Mesenchymal stem cell (in vitro differentiated cells and primary cell): ENCODE measurements around the gene SOX8.

Experiments used
- DNase-seq: peaks from one replicate; pipeline ENCODE4 v3.0.0-alpha.2; 2013
- H2AFZ ChIP-seq: one replicate; pipeline ENCODE4 v1.6.1; 2013; ENCODE audit warnings: low read depth, mild to moderate bottlenecking, control low read depth, inconsistent platforms, low read length, moderate library complexity
- H2AK5ac ChIP-seq: 2 replicates; pipeline ENCODE4 v1.6.1; 2013; ENCODE audit warnings: low read length, moderate library complexity, mild to moderate bottlenecking, inconsistent platforms; ENCODE audit not compliant: severe bottlenecking
- H2BK120ac ChIP-seq: one replicate; pipeline ENCODE4 v1.6.1; 2013; ENCODE audit warnings: low read depth, mild to moderate bottlenecking, inconsistent platforms, low read length, moderate library complexity
- H2BK12ac ChIP-seq, 2 experiments: one replicate each; pipeline ENCODE4 v1.6.1; 2013; ENCODE audit warnings: inconsistent platforms in 2 of 2, low read length in 2 of 2, mild to moderate bottlenecking in 2 of 2, moderate library complexity in 2 of 2, control low read depth in 1 of 2
- H2BK15ac ChIP-seq: one replicate; pipeline ENCODE4 v1.6.1; 2013; ENCODE audit warnings: mild to moderate bottlenecking, low read depth, inconsistent platforms; ENCODE audit not compliant: poor library complexity, severe bottlenecking
- H2BK5ac ChIP-seq: 2 replicates; pipeline ENCODE4 v1.6.1; 2013; ENCODE audit warnings: low read depth, mild to moderate bottlenecking, low read length, control low read depth, inconsistent platforms; ENCODE audit not compliant: poor library complexity, severe bottlenecking
- H3K14ac ChIP-seq, 2 experiments: one replicate each; pipeline ENCODE4 v1.6.1; 2013; ENCODE audit warnings: inconsistent platforms in 2 of 2, low read length in 2 of 2, control low read depth in 1 of 2, mild to moderate bottlenecking in 1 of 2, moderate library complexity in 1 of 2
- H3K18ac ChIP-seq, 2 experiments: one replicate each; pipeline ENCODE4 v1.6.1; 2013; ENCODE audit warnings: inconsistent platforms in 2 of 2, low read length in 2 of 2, control low read depth in 1 of 2, low read depth in 1 of 2, mild to moderate bottlenecking in 1 of 2
- H3K23ac ChIP-seq, 2 experiments: one replicate each; pipeline ENCODE4 v1.6.1; 2013; ENCODE audit warnings: inconsistent platforms in 2 of 2, low read length in 2 of 2, mild to moderate bottlenecking in 2 of 2, moderate library complexity in 2 of 2, control low read depth in 1 of 2
- H3K27ac ChIP-seq: 2 replicates; pipeline ENCODE4 v1.5.1; 2013; ENCODE audit warnings: mild to moderate bottlenecking, moderate library complexity, low read length, control low read depth, inconsistent platforms; ENCODE audit not compliant: poor library complexity, severe bottlenecking
- H3K27me3 ChIP-seq, 2 experiments: 2 replicates each; pipeline versions ENCODE4 v1.6.1 to v1.7.0; 2013; ENCODE audit warnings: low read length in 2 of 2, mild to moderate bottlenecking in 2 of 2, moderate library complexity in 2 of 2, control low read depth in 1 of 2, inconsistent platforms in 1 of 2; ENCODE audit not compliant: control insufficient read depth in 1 of 2, insufficient read depth in 1 of 2
- H3K36me3 ChIP-seq, 2 experiments: 2 replicates each; pipeline versions ENCODE4 v1.6.1 to v1.7.0; 2013; ENCODE audit warnings: low read length in 2 of 2, control low read depth in 1 of 2, inconsistent platforms in 1 of 2, low read depth in 1 of 2, mild to moderate bottlenecking in 1 of 2; ENCODE audit not compliant: insufficient read depth in 2 of 2, control insufficient read depth in 1 of 2
- H3K4ac ChIP-seq, 2 experiments: one replicate each; pipeline ENCODE4 v1.6.1; 2013; ENCODE audit warnings: inconsistent platforms in 2 of 2, low read length in 2 of 2, mild to moderate bottlenecking in 2 of 2, moderate library complexity in 2 of 2, control low read depth in 1 of 2, low read depth in 1 of 2
- H3K4me1 ChIP-seq: 2 replicates; pipeline ENCODE4 v1.6.1; 2013; ENCODE audit warnings: low read depth, low read length, control low read depth; ENCODE audit not compliant: control insufficient read depth, insufficient read depth
- H3K4me2 ChIP-seq: 2 replicates; pipeline ENCODE4 v1.6.1; 2013; ENCODE audit warnings: low read length, mild to moderate bottlenecking, inconsistent platforms; ENCODE audit not compliant: poor library complexity, severe bottlenecking
- H3K4me3 ChIP-seq, 2 experiments: 2 replicates each; pipeline versions ENCODE4 v1.5.1 to v1.7.0; 2013; ENCODE audit warnings: low read length in 2 of 2, mild to moderate bottlenecking in 2 of 2, control low read depth in 1 of 2, low read depth in 1 of 2; ENCODE audit not compliant: insufficient read depth in 1 of 2
- H3K79me1 ChIP-seq: replicated peaks from 2 replicates; pipeline ENCODE4 v1.6.1; 2013; ENCODE audit warnings: mild to moderate bottlenecking, control low read depth, low read length, inconsistent platforms; ENCODE audit not compliant: poor library complexity, severe bottlenecking
- H3K9ac ChIP-seq: 2 replicates; pipeline ENCODE4 v1.7.0; 2013; ENCODE audit warnings: mild to moderate bottlenecking, low read length, moderate library complexity
- H3K9me3 ChIP-seq: 2 replicates; pipeline ENCODE4 v1.7.0; 2013; ENCODE audit warnings: mild to moderate bottlenecking, low read length; ENCODE audit not compliant: control insufficient read depth
- H4K8ac ChIP-seq: one replicate; pipeline ENCODE4 v1.6.1; 2013; ENCODE audit warnings: inconsistent platforms, mild to moderate bottlenecking, low read length, moderate library complexity
- H4K91ac ChIP-seq: one replicate; pipeline ENCODE4 v1.6.1; 2013; ENCODE audit warnings: mild to moderate bottlenecking, low read length, inconsistent platforms
- WGBS: methylation state at CpG from one replicate; pipeline ENCODE4 v1.1.7; 2013; ENCODE audit warnings: mixed read lengths; 5-methylcytosine and 5-hydroxymethylcytosine counted together

SOX8 gene

DNA sequence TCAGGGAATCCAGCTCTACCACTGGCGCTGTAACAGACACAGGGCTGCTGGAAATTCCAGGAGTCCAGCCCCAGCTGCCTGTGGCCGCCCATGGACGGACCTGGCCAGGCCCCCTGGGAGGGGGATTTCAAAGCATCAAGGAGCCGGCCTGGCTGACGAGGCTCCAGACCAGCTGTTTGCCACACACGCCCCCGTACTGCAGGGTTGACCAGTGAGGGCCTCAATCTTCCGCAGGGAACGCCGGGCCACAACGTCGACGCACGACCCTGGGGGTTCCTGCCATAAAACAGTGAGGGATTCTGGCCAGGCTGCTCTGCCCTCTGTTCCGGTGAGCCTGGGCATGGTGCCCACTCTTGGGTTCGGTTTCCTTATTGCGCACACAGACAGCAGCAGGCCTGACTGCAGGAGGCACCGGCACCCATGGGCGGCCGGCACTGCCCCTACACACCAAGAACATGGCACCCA lies 14.5 kb upstream of the SOX8 start:
- H3K36me3 ChIP-seq: peaks cover 21 to 22% of the 10 kb centered on the region in 2 experiments
- H2AK5ac ChIP-seq: no peak overlapping the region
- H2BK12ac ChIP-seq: no peak overlapping the region
- no peak overlapping the region for H4K91ac ChIP-seq
- H3K27me3 ChIP-seq: peaks cover 0 to 9% of the 10 kb centered on the region in 2 experiments
- no peak overlapping the region for H2BK5ac ChIP-seq
- no peaks in the 10 kb centered on the region for H3K9me3 ChIP-seq
- no peak overlapping the region for H3K9ac ChIP-seq
- DNase-seq: no peak
- no peak overlapping the region for H3K27ac ChIP-seq
- H3K79me1 ChIP-seq: peaks cover 8% of the 10 kb centered on the region
- H4K8ac ChIP-seq: no peak overlapping the region
- peaks cover 11% of the 10 kb centered on the region for H3K4me1 ChIP-seq
- H3K4ac ChIP-seq: no peak overlapping the region
- no peak overlapping the region for H3K18ac ChIP-seq
- no peak overlapping the region for H3K23ac ChIP-seq
- H3K14ac ChIP-seq: no peak overlapping the region
- no peak overlapping the region for H3K4me3 ChIP-seq
- 93% methylated on average over 20 of the region's 20 CpGs for WGBS
- H2AFZ ChIP-seq: no peak overlapping the region
- H2BK15ac ChIP-seq: no peak overlapping the region
- H2BK120ac ChIP-seq: no peak overlapping the region
- H3K4me2 ChIP-seq: no peak overlapping the region

DNA sequence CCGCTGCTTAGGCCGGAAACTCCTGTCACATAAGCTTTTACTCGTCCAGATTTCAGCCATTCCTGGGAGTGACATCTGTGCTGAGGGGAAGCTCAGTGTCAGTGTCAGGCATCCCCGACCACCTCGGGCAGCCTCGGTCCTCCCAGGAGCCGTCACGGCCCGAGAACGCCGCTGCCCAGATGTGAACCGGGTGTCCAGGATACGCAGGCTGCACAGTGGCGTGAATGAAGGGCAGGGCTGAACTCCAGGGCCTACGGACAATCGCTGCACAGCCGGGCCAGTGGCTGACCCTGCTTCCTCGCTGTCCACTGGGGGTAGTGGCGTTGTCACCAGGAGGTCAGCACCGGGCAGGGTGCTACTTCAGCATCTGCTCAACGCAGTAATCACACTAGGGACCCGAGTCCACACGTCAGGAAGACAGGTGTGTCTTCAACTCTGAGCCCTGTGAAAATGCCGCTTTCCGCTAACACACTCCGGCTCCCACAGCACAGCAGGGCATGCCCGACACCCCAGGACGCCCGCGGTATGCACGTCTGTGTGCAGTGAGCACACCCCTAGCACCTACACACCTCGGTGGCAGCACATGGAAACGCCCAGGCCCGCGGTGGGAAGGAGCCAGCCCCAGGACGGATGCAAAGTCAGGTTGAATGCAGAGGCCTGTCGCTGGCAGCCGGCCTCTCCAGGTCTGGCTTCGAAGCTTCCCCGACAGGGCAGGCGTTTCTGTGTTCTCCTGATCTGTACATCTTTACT lies 13.8 kb upstream of the SOX8 start:
- no peak overlapping the region for H3K4me3 ChIP-seq
- H3K14ac ChIP-seq: no peak overlapping the region
- no peak overlapping the region for H4K8ac ChIP-seq
- H2BK15ac ChIP-seq: no peak overlapping the region
- peaks cover 21 to 22% of the 10 kb centered on the region in 2 experiments for H3K36me3 ChIP-seq
- no peak overlapping the region for H2AFZ ChIP-seq
- 90% methylated on average over 41 of the region's 41 CpGs for WGBS
- no peak overlapping the region for H3K4me2 ChIP-seq
- H4K91ac ChIP-seq: no peak overlapping the region
- no peak for DNase-seq
- H3K79me1 ChIP-seq: peaks cover 8% of the 10 kb centered on the region
- H2BK120ac ChIP-seq: no peak overlapping the region
- no peak overlapping the region for H2BK5ac ChIP-seq
- H3K23ac ChIP-seq: no peak overlapping the region
- H3K27me3 ChIP-seq: peaks cover 0 to 12% of the 10 kb centered on the region in 2 experiments
- H2BK12ac ChIP-seq: no peak overlapping the region
- no peak overlapping the region for H3K4ac ChIP-seq
- no peak overlapping the region for H2AK5ac ChIP-seq
- H3K18ac ChIP-seq: no peak overlapping the region
- H3K4me1 ChIP-seq: peaks cover 11% of the 10 kb centered on the region
- H3K9ac ChIP-seq: no peak overlapping the region
- H3K27ac ChIP-seq: no peak overlapping the region
- no peaks in the 10 kb centered on the region for H3K9me3 ChIP-seq

DNA sequence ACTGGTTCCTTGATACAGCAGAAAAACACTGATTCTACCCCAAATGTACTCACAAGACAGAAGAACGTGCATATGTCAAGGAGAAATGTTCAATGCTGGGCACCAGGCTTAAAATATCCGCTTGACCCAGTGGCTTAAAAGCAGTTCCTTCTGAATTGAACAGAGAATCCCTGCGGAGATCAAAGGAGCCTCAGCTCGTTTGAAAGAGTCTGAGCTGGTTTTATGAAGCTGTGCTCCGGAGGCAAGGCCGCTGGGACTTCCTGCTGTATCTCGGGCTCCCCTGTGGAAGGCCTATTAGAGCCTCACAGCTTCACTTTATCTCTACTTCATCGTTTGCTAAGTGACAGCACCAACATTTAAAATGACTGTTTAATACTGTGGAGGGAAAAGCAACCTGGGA lies 12.9 kb upstream of the SOX8 start:
- Histone ChIP-seq H3K27me3 (peaks cover 0 to 12% of the 10 kb centered on the region in 2 experiments), H3K18ac (no peak overlapping the region), H2BK15ac (no peak overlapping the region), H3K4me3 (no peak overlapping the region), H3K9me3 (no peaks in the 10 kb centered on the region), H3K9ac (no peak overlapping the region), H2AFZ (no peak overlapping the region), H3K27ac (no peak overlapping the region), H3K14ac (no peak overlapping the region), H3K4ac (no peak overlapping the region), H4K8ac (no peak overlapping the region), H3K4me2 (no peak overlapping the region), H2BK12ac (no peak overlapping the region), H2AK5ac (no peak overlapping the region), H3K4me1 (peaks cover 11% of the 10 kb centered on the region), H4K91ac (no peak overlapping the region), H2BK120ac (no peak overlapping the region), H2BK5ac (no peak overlapping the region), H3K79me1 (peaks cover 8% of the 10 kb centered on the region), H3K23ac (no peak overlapping the region), H3K36me3 (peaks cover 21 to 22% of the 10 kb centered on the region in 2 experiments)
- no peak for DNase-seq
- 23% methylated on average over 5 of the region's 8 CpGs for WGBS

DNA sequence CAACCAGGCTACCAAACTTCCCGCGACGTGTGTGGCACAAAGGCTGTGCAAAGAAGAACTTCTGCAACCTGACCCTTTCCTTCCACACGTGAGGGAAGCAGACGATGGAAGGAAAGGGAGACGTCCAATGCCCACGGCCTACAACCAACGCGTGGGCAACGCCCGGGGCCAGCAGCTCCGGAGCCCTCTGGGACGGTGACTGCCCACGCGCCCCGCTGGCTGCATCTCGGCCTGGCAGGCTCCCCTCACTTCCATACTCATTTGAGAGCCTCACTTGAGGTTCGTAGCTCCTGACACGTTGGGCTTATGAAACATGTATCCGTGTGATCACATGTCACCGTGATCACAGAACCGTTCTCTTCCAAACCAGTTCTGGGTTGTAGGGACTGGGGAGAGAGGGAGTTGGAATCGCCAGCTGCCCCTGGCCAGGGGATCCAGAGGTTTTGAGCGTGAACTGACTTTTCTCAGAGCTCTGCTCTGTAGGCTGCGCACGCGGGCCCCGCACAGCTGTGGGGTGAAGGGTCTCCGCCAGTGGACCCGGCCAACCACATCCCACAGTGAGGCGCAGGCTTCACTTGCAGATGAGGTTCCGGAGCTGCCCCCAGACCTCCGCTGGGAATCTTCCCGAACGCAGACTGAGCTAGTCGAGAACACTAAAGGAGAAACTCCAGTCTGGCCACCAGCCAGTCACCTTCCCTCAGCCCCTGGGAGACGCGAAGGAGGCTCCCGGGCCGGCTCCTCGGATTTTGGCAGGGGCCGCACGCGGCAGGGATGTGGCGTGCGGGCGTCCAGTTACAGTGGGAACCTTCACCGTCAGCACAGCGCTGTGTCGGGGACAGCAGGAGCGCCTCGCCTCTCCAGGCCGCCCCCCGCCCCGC lies 11.8 kb upstream of the SOX8 start:
- H2BK120ac ChIP-seq: no peak overlapping the region
- H3K23ac ChIP-seq: no peak overlapping the region
- H3K9me3 ChIP-seq: no peaks in the 10 kb centered on the region
- peak overlapping the region in 1 of 2 experiments; percentile 63 for H3K18ac ChIP-seq
- H3K79me1 ChIP-seq: peaks cover 7% of the 10 kb centered on the region
- H2BK15ac ChIP-seq: no peak overlapping the region
- H3K27ac ChIP-seq: no peak overlapping the region
- no peak overlapping the region for H2BK5ac ChIP-seq
- peak overlapping the region; percentile 73 to 83 for H3K4me3 ChIP-seq
- no peak for DNase-seq
- peaks cover 21 to 22% of the 10 kb centered on the region in 2 experiments for H3K36me3 ChIP-seq
- H3K4me2 ChIP-seq: peak overlapping the region; percentile 68
- peak overlapping the region; percentile 76 for H4K91ac ChIP-seq
- peak overlapping the region; percentile 88 for H3K9ac ChIP-seq
- peaks cover 0 to 20% of the 10 kb centered on the region in 2 experiments for H3K27me3 ChIP-seq
- no peak overlapping the region for H3K14ac ChIP-seq
- 78% methylated on average over 54 of the region's 55 CpGs for WGBS
- peak overlapping the region in 1 of 2 experiments; percentile 73 for H3K4ac ChIP-seq
- H3K4me1 ChIP-seq: peaks cover 12% of the 10 kb centered on the region
- H4K8ac ChIP-seq: peak overlapping the region; percentile 80
- peak overlapping the region in 1 of 2 experiments; percentile 11 for H2BK12ac ChIP-seq
- H2AK5ac ChIP-seq: no peak overlapping the region
- peak overlapping the region; percentile 79 for H2AFZ ChIP-seq
